TTC549 (cell line): Measurements from ENCODE around the gene ISLR.

Experiments used
- FAIRE-seq: peaks from 2 replicates; lab custom pipeline; 2012; peaks lifted over from hg19 to GRCh38; lab: Jason Lieb, UNC

The ISLR gene

DNA sequence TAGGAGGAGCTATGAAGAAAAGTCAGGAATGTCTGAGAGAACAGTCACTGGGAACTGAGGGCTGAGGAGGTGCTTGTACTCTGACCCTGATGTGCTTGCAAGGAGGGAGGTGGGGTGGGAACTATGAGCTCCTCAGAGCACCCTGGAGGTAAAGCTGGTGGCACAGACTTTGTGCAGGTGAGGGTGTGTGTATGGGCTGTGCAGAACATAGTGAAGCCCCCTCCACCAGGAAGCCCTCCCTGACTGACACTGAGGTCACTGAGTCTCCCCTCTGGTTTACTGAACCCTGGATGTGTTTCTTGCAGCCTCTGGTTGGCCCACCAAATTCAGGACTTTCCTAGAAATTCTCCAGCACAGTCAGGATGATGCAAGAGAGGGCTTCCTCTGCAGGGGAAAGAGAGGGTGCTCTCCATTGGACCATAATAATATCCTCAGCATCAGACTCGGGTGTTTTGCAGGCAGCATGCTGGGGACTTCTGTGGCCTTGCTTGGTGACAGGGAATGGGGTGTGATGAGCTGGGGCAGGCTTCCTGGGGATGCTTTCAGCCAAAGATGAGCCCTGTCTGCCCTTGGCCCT lies 1.5 kb upstream of the ISLR start:
- no peak for FAIRE-seq

DNA sequence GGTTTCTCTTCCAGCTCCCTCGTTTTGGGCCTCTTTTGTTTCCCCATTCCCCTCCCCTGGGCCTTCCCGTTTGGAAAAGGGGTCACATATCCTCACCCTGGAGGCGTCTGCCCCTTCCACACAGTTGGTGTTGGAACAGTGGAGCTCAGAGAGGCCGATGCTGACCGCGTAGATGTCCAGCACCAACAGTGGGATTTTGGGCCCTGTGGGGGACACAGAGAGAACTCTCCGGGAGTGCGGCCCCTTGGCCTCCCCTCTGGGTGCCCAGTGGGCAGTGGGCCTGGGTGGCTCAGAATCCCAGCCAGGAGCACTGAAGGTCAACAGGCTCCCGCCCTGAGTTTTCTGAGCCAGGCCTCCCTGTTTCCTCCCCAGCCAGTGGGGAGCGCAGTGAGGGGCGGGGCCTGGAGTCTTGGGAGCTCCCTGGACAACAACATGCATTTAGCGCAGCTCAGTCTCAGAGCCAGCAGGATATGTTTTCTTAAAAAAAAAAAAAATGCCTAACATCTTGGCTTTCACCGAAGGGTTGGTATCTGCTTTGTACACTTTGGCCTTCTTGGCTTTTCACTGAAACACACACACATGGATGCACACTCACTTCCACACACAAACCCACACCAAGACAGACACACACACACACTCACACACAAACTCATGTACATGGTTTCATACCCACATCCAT lies 670 bp upstream of the ISLR start:
- no peak for FAIRE-seq

DNA sequence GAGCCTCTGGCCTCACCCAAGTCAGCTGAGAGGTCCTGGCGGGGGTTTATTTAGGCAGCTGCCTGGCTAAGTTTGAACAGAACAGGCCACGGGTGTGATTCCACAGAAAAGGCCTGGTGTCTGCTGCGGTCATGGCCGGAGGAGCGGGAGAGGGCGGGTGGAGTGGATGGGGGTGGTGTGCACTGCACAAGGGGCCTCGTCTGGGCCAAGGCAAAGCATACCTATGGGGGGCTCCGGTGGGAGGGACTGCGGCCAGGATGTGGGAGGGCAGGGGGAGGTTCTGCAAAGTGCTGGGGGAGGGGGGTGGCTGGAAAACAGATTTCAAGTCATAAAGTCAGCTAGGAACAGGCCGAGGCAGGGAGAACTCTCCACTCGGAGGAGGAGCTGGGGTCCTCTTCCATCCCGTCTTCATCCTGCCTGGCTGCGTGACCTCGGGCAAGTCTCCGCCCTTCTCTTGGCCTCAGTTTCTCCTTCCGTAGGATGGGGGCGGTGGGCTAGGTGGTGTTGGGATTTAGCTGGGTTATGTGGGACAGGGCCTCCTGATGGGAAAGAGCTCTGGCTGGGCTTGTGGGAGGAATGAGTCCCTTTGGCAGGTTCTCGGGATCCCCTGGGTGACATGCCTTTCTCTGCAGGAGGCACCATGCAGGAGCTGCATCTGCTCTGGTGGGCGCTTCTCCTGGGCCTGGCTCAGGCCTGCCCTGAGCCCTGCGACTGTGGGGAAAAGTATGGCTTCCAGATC lies 878 bp downstream of the ISLR start:
- FAIRE-seq = no peak

DNA sequence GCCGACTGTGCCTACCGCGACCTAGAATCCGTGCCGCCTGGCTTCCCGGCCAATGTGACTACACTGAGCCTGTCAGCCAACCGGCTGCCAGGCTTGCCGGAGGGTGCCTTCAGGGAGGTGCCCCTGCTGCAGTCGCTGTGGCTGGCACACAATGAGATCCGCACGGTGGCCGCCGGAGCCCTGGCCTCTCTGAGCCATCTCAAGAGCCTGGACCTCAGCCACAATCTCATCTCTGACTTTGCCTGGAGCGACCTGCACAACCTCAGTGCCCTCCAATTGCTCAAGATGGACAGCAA lies 1.4 kb downstream of the ISLR start:
- no peak for FAIRE-seq

DNA sequence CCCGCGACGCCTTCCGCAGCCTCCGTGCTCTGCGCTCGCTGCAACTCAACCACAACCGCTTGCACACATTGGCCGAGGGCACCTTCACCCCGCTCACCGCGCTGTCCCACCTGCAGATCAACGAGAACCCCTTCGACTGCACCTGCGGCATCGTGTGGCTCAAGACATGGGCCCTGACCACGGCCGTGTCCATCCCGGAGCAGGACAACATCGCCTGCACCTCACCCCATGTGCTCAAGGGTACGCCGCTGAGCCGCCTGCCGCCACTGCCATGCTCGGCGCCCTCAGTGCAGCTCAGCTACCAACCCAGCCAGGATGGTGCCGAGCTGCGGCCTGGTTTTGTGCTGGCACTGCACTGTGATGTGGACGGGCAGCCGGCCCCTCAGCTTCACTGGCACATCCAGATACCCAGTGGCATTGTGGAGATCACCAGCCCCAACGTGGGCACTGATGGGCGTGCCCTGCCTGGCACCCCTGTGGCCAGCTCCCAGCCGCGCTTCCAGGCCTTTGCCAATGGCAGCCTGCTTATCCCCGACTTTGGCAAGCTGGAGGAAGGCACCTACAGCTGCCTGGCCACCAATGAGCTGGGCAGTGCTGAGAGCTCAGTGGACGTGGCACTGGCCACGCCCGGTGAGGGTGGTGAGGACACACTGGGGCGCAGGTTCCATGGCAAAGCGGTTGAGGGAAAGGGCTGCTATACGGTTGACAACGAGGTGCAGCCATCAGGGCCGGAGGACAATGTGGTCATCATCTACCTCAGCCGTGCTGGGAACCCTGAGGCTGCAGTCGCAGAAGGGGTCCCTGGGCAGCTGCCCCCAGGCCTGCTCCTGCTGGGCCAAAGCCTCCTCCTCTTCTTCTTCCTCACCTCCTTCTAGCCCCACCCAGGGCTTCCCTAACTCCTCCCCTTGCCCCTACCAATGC lies 2.0 kb downstream of the ISLR start:
- no peak for FAIRE-seq

DNA sequence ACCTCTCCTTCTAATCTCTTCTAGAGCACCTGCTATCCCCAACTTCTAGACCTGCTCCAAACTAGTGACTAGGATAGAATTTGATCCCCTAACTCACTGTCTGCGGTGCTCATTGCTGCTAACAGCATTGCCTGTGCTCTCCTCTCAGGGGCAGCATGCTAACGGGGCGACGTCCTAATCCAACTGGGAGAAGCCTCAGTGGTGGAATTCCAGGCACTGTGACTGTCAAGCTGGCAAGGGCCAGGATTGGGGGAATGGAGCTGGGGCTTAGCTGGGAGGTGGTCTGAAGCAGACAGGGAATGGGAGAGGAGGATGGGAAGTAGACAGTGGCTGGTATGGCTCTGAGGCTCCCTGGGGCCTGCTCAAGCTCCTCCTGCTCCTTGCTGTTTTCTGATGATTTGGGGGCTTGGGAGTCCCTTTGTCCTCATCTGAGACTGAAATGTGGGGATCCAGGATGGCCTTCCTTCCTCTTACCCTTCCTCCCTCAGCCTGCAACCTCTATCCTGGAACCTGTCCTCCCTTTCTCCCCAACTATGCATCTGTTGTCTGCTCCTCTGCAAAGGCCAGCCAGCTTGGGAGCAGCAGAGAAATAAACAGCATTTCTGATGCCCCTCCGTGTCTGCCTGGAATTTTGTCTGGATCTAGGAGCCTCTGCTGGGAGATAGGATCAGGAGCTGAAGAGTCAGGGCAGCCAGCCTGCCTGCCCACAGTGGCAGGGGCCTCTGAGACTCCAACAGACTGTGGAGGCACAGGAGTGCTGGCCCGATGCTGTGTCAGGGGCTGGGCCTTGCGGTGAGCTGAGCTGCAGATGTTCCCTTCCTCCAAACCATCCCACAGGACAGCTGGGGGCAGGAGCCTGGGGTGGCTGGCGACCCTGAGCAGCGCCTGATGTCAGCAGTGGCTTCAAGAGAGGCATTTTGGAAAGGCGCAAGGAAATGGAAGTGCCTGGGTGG lies 3.0 kb downstream of the ISLR start:
- FAIRE-seq = no peak

DNA sequence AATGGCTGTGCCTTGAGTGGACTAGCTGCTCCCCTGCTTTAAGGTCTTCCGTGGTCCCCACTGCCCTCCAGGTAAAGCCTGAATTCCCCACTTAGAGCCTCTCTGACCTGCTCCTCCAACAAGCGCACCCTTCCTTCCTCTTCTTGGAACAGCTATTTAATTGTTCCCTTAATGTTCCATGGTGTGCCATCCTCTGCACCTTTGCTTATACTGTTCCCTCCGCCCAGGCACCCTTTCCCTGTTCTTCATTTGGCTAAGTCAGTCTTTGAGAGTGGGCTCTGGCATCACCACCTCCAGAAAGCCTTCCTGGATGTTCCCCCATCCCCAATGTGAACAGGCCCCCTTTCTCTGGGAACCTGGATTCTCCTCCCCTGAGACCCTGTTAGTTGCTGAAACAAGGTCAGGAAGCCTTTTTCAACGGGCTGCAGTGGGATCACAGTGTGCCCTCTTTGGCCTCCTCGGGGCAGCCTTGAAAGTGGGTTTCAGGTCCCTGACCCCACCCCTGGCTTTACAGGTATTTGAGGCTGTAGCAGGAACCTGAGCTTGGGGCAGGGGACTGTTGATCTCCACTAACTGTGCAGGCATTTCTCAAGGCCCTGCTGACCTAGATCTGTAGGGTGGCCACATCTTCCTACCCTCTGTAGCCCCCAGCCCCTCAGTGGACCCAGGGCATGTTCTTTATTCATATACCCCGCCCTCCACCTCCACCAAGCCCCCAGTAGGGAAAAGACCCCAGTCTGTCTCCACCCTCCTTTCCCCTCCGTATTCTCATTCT lies 5.0 kb downstream of the ISLR start:
- no peak for FAIRE-seq

DNA sequence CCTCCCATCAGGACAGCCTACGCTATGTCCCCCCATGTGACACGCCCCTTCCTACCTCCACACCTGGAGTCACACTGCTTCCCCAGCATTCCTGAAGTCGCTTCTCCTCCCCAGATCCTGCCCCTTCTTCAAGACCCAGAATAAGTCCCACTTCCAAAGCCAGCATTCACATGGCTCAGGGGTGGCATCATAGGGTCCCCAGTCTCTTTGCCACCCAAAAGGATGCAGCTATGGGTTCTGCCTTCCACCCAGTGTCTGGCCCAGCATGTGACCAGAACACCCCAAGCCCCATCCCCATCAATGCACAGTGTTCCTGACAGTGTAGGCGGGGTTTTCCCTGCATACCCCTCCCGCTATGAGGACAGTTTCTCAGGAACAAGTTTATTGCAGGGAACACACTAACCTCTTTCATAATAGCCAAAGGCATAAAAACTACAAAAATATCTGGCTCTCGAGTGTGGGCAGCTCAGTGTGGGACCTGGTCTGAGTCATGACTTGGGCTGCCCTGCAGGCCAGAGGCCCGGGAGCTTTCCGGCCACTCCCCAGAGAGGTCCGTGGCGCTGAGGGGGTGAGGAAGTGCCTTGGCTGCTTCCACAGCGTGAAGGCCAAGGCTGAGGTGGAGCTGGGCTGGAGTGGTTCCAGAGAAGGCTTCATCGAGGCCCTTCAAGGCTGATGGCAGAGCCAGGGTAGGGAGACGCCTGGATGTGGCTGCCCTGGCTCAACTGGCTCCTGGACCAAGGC lies 5.8 kb downstream of the ISLR start:
- no peak for FAIRE-seq

DNA sequence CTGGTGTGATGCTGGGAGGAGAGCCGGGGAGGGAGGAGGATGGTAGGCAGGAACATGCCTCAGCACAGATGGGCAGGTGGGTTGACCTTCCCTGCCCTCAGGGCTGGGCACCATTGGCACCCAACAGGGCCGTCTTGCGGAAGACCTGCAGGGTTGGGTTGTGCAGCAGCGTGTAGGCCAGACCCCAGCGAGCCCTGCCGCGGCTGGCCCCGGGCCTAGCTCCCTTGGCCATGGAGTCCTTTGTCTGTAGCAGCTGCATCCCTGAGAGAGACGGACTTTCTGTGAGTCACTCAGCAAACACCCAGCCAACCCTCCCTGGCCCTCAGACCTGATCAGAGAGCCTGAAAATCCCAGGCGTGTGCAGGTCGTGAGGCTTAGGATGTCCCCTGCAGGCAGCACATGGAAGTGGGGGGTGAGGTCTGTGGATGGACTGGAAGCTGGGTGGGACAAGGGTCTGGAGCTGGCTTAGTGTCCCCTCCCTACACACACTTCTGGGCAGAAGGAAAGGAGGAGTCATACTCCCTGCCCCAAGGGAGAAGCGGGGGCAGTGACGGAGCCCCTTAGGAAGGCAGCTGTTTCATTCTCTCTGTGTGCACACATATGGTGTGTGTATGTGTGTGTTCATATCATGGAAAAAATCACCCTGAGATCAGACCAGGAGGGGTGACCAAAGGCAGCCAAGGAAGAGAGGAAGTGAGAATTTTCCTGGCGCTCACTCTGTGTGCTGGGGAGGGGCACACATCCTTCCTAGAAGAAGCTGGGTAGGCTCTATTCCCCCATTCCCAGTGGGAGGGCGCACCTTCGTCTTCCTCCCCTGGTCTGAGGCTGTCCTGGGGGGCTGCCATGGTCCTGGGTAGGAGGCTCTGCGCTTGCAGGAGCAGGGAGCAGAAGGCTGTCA lies 6.7 kb downstream of the ISLR start:
- no peak for FAIRE-seq

DNA sequence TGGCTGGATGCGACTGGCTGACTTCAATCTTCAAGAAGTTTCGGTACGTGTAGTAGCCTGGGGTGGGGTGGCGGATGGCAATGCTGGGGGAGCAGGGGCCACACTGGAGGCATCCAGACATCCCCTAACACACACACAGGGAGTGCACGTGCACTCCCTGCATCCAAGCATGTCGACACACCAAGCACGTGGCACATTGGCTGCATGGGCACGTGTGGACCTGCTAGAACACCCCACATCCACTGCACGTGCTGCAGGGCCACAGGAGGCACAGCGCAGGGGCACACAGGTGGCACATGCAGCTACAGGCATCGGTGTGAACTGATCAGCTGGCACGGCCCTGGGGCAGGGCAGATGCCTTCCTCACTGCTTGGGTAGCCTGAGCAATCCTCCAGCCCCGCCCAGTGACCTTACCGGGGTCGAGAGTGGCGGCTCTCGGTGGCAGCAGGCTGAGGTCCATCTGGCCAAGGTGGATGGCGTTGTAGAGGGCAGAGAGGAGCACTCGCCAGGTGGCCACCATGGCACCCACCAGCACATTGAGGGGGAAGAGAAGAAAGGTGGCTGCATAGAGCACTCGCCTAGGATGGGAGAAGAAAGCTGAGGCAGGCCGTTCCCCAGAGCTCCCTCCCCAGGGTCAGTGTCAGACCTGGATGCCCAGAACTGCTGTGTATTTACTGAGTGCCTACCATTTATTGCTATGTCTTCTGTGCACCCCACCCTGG lies 7.5 kb downstream of the ISLR start:
- no peak for FAIRE-seq

DNA sequence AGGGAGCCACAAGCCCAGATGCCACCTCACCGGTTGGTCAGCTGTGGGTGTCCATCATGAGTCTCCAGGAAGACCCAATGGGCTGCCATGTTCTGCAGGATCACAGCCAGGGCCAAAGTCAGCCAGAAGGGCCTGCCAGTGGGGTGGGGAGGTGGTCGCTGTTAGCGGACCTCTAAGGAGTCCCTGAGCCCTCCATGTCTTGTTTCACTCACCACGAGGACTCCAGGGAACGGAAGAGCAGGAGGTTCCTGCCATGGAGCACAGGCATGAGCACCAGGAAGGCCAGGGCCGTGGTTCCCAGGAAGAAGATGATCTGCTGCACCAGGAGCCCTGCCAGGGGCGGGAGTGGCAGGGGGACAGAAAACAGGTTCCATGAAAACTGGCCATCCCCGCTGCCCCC lies 8.6 kb downstream of the ISLR start:
- no peak for FAIRE-seq

DNA sequence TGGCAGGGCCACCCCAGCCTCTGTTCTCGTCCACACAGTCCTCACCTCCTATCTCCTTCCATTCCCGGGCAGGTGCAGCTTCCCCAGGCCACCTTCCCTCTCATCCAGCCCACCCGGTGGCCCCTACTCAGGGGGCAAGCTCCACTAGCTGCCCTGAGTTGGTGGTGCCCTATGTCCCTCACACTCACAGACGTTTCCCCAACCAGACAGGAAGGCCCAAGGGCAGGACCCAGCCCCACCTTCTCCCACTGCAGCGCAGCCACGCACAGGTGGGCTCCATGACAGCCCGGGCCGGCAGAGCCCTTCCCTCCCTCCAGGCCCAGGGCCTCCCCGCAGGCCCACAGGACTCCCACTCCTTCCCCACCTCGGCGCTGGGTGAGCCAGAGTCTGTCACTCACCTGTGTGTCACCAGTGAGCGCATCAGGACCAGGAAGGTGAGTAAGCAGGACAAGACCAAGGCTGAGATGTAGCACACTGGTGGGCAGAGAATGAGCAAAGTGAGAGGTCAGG lies 11.1 kb downstream of the ISLR start:
- FAIRE-seq = no peak

DNA sequence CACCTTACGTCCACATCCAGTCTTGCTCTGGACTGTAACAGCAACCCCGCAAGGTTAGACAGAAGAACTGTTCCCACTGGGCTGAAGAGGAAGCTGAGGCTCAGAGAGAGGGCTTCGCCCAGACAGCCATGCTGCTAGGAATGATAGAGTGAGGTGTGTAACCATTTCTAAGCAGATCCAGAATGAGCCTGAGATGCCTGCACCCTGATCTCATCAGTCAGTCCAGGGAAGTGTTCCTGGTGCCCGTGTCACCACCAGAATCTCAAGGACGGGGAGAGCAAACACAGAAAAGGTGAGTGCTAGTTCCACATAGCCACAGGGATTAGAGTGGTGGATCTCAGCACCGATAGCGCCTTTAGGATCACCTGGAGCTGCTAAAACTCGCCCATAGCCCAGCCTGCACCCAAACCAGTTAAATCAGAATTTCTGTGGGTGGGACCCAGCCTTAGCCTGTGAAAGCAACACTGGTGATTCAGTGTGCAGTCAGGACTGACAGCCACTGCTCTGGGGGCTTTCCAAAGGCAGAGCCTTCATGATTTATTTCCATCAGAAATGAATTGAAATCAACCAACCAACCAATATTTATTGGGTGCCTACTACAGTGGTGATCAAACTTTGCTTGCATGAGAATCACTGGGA lies 12.3 kb downstream of the ISLR start:
- FAIRE-seq = no peak

DNA sequence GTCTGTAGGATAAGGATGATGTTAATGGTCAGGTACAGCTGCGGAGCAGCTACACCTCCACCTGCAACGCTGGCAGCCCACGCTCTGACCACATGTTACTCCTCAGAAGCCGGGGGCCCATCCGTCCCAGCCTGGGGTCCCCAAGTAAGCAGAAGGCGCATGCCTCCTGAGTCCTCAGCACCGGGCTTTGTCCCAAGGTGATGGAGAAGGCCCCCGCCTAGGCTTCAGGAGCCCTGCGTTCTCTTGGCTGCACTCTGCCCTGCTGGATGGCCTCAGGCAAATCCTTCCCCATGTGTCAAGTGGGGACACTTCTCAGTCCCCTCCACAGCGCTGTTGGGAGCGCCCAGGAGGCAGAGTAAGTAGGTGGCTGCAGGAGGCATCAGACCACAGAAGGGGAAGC lies 14.7 kb downstream of the ISLR start:
- no peak for FAIRE-seq

DNA sequence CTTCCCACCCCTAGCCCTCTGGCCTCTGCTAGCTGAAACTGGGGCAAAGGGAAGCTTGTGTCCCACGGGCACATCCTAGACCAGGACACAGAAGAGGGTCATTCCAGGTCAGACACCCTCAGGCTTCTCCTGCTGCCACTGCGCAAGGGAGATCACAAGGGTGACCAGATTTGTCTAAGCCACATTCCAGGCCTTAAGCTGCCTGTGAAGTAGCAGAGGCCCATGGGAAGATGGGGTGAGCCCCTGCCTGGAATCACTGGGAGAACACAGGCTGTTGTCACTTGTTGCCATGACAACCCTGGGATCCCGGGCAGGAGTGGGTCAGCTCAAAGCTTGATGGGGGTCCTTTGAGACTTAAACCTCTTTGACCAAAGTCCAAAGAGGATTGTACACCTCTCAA lies 18.3 kb downstream of the ISLR start:
- no peak for FAIRE-seq

DNA sequence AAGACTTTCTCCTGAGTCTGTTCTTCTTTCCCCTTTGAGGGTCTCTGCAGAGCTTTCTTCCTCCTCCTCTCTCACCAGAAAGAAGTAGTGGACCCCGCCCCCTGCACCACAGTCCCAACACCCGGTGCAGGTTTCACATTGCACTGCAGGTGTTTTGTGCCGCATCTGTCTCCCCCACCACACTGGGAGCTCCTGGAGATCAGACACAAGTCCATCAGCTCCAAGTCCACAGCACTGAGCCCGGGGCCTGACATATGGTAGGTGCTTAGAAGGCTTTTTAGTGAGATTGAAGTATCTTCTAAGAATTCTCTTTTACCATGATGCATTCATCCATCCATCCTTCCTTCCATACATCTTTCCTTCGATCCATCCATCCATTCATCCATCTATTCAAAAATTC lies 19.2 kb downstream of the ISLR start:
- FAIRE-seq = no peak

DNA sequence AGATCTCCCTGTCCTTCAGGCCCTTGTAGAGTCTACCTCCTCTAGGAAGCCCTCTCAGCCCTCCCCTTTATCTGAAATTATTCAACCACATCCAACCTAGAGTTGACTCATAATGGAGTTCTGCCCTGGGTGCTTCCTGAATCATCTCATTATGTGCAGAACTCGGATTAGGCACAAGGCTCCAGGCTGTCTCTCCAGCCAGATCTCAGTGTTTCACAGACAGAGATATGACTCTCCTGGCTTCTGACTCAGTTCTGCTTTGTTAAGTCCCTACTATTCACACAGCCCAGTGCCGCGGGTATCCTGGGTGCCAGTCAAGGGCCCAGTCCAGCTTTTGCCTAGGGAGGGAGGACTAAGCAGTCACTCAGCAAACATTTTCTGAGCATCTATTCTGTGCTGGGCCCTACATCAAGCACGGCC lies 19.8 kb downstream of the ISLR start:
- no peak for FAIRE-seq

DNA sequence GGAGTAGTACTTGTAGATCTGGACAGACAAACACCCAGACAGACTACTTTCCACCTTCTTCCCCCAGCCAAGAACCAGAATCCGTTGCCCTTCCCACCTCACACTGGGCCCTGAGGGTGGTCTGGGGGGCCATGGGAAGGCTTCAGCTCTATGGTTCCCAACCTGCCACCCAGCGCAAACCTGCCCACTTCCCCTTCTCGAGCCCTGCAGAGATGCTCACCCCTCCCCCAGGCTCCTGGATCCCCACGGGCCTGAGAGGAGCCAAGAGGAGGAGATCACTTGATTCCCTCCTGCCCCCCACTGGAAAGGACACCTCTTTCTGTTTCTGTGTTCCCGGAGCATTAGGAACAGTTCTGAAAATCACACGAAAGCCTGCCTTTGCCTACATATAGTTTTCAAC lies 20.4 kb downstream of the ISLR start:
- FAIRE-seq = no peak
